ENCODE results near the gene UBTD2. TPM values are rescaled to one million over a fixed set of nuclear protein-coding genes. Genes with fewer than 3 reads are reported as not detected.
A peak's percentile ranks its signal among the peaks of the same experiment; 100 is the strongest.

Gene UBTD2
- total and polyA plus RNA-seq, 10 of the 15 experiments (the other 5 are each of a cell fraction or from before 2014, with no cell fraction given), result 7.7 to 30.5 (median 19.4) TPM

GRCh38 chr5:172299916-172300439, 16.4 kb upstream of the UBTD2 start:
- FAIRE-seq, result no peak
- WGBS (ENCODE audit: insufficient coverage, insufficient replicate concordance, low lambda C conversion rate, missing lambda C conversion rate), result 41% methylated on average over 2 of the region's 2 CpGs
- H3K79me2 ChIP-seq (ENCODE audit: control insufficient read depth, insufficient read depth, low read length), result no peaks in the 10 kb centered on the region
- no peak for DNase-seq (ENCODE audit: low read depth, low spot score)
- no peaks in the 10 kb centered on the region for H3K36me3 ChIP-seq (ENCODE audit: control insufficient read depth in 2 of 2, insufficient read depth in 2 of 2, low read length in 1 of 2)
- no peaks in the 10 kb centered on the region for H3K9me3 ChIP-seq (replicated peaks; ENCODE audit: control insufficient read depth, insufficient read depth, low read length)
- RAD21 ChIA-PET (ENCODE audit: unreplicated experiment), result interaction anchor here (0.9 to 1.0 kb wide), 2 partner anchors 19 to 22 kb away, joined by 3 read pairs; no protein-coding TSS in a partner anchor
- H2AFZ ChIP-seq (ENCODE audit: control insufficient read depth, low read depth, low read length), result 0 out of 2 replicates have a peak overlapping the region, but pooled peaks have one; percentile 16
- H4K20me1 ChIP-seq (ENCODE audit: control insufficient read depth, insufficient read depth), result no peaks in the 10 kb centered on the region
- peak overlapping the region; percentile 48; the same call in 1 of the 2 replicates for H3K4me2 ChIP-seq (ENCODE audit: control insufficient read depth, insufficient read depth)
- no peak for TF ChIP-seq NFIC (IDR thresholded peaks at IDR 0.05; ENCODE audit: low read depth, low read length)
- no peak for TF ChIP-seq HCFC1 (IDR thresholded peaks at IDR 0.05; ENCODE audit: low read length)
- TF ChIP-seq NFXL1 (IDR thresholded peaks at IDR 0.05; ENCODE audit: borderline replicate concordance), result no peak
- TF ChIP-seq FOXK2 (IDR thresholded peaks at IDR 0.05), result no peak
- TF ChIP-seq E2F8 (IDR thresholded peaks at IDR 0.05; ENCODE audit: low read depth, partially characterized antibody), result no peak
- TF ChIP-seq EZH2 (IDR thresholded peaks at IDR 0.05; ENCODE audit: borderline replicate concordance, control insufficient read depth, low read depth, low read length), result no peak
- no peak for TF ChIP-seq ELK1 (IDR thresholded peaks at IDR 0.05; ENCODE audit: low read depth, low read length)
- TF ChIP-seq POLR2A (IDR thresholded peaks at IDR 0.05; ENCODE audit: low read depth, low read length), result no peak
- TF ChIP-seq PRDM15 (CRISPR knock-in tag; IDR thresholded peaks at IDR 0.05), result no peak
- TF ChIP-seq NFYA (IDR thresholded peaks at IDR 0.05; ENCODE audit: borderline replicate concordance, low read depth, low read length), result no peak
- TF ChIP-seq DPF2 (IDR thresholded peaks at IDR 0.05), result no peak
- TF ChIP-seq ATF7 (IDR thresholded peaks at IDR 0.05; ENCODE audit: low read depth), result no peak
- no peak for TF ChIP-seq BHLHE40 (IDR thresholded peaks at IDR 0.05; ENCODE audit: borderline replicate concordance in 1 of 2, low read depth in 2 of 2, low read length in 1 of 2)
- no peak for TF ChIP-seq ZNF24 (IDR thresholded peaks at IDR 0.05)
- TF ChIP-seq SRF (IDR thresholded peaks at IDR 0.05; ENCODE audit: low read depth in 2 of 2, low read length in 2 of 2), result no peak
- H3K27ac ChIP-seq (ENCODE audit: control insufficient read depth, insufficient read depth), result no peak overlapping the region
- BruUV-seq (replicated peaks), result no TSS peak
- H3K9ac ChIP-seq (ENCODE audit: control insufficient read depth, insufficient read depth, low read length), result no peak overlapping the region
- H3K27me3 ChIP-seq (replicated peaks in 1 of 2; ENCODE audit: control insufficient read depth in 2 of 2, insufficient read depth in 2 of 2, low read length in 1 of 2), result no peaks in the 10 kb centered on the region
- H3K4me3 ChIP-seq, result no peak overlapping the region
- intact Hi-C loops (cut with micrococcal nuclease; ENCODE audit: unreplicated experiment) (no loop called here), in situ Hi-C loops (cut with MboI) (loop anchor here (25.0 kb wide), 1 partner anchor 888 kb away; the partner anchor contains the start of gene FGF18)
- SMC1A ChIA-PET (ENCODE audit: uncharacterized antibody, unreplicated experiment), result interaction anchor here (0.8 kb wide), 1 partner anchor 22 kb away, joined by 3 read pairs; no protein-coding TSS in a partner anchor
- POLR2A ChIA-PET, result no interaction called here
- H3K4me1 ChIP-seq (ENCODE audit: control insufficient read depth, insufficient read depth, low read length), result no peaks in the 10 kb centered on the region; the same call in 1 of the 2 replicates
- peak; percentile 70 for ATAC-seq
- CTCF ChIA-PET, result interaction anchor here (0.6 to 1.3 kb wide), 2 partner anchors 19 kb away, joined by 3 to 4 read pairs; no protein-coding TSS in a partner anchor
